ENCODE data around the gene UAP1L1.

GRCh38 chr9:137075275-137075775 is 2.0 kb upstream of the UAP1L1 start:
- TF ChIP-seq CTCF (IDR thresholded peaks at IDR 0.05), result no peak
- TF ChIP-seq POLR2A (IDR thresholded peaks at IDR 0.05), result no peak
- TF ChIP-seq POLR2AphosphoS5 (IDR thresholded peaks at IDR 0.05), result no peak

Data from upper lobe of left lung (tissue), 4 donors.